ENCODE data around the gene PNMT. TPM values are rescaled to one million over a fixed set of nuclear protein-coding genes. Genes with fewer than 3 reads are reported as not detected.

The PNMT gene
- total and polyA plus RNA-seq, 3 experiments from 2014 or later = 0.39 TPM; not detected in 2

DNA sequence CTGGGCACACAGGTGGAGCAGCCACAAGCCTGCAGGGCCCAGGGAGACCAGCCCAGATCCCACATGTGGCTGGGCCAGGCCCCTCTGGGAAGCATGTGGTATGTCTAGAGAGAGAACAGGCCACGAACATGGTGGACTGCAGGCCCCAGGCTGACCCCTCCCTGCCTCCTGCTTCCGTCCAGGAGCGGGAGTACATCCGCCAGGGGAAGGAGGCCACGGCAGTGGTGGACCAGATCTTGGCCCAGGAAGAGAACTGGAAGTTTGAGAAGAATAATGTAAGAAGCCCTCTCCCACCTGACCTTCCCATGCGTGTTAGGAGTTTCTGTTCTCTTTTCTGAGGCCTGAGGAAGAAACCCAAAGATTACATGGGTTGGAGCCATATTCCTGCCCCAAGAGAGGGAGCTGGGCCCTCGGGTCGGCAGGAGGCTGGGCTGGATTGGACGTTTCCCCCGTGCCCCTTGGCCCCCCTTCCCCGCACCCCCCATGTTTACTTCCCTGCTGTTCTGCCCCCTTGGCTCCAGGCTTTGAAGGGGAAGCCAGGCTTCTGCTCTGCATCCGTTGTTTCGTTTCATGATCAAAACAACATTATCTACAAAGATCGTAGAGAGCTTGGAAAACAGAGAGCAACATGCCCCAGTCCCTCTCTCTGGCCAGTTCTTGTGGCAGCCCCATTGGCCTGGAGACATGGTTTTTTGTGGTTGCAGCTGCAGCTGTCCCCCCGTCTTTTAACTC is 8.8 kb upstream of the PNMT start:
- CTCF ChIA-PET = interaction anchor here (0.8 kb wide), 1 partner anchor 38 kb away, joined by 3 read pairs; no protein-coding TSS in a partner anchor
- H3K9me3 ChIP-seq (ENCODE audit: low read length) = no peaks in the 10 kb centered on the region
- H3K27ac Mint-ChIP-seq = peak overlapping the region in 1 of 8 donors; percentile 71
- H3K27me3 Mint-ChIP-seq = peaks cover 0 to 1% of the 10 kb centered on the region in 2 donors
- no peak overlapping the region for H3K27ac ChIP-seq (ENCODE audit: low read depth, low read length)
- H3K9me3 Mint-ChIP-seq = no peaks in the 10 kb centered on the region
- DNase-seq = peak in 1 of 5 donors; percentile 45
- H3K4me1 Mint-ChIP-seq = peaks cover 6 to 11% (median 7%) of the 10 kb centered on the region in 3 donors
- peaks cover 21% of the 10 kb centered on the region for H3K36me3 ChIP-seq (ENCODE audit: insufficient read depth, low read length)
- peaks cover 22% of the 10 kb centered on the region for H3K4me1 ChIP-seq (ENCODE audit: insufficient read depth, low read length)
- POLR2A ChIA-PET = no interaction called here
- H3K4me3 Mint-ChIP-seq = peak overlapping the region in 1 of 7 donors; percentile 19
- H3K27me3 ChIP-seq (ENCODE audit: insufficient read depth, low read length, poor library complexity, severe bottlenecking) = no peaks in the 10 kb centered on the region
- peaks cover 0 to 69% (median 9%) of the 10 kb centered on the region in 3 donors for H3K36me3 Mint-ChIP-seq
- no peak overlapping the region for H3K4me3 ChIP-seq (ENCODE audit: low read length)

DNA sequence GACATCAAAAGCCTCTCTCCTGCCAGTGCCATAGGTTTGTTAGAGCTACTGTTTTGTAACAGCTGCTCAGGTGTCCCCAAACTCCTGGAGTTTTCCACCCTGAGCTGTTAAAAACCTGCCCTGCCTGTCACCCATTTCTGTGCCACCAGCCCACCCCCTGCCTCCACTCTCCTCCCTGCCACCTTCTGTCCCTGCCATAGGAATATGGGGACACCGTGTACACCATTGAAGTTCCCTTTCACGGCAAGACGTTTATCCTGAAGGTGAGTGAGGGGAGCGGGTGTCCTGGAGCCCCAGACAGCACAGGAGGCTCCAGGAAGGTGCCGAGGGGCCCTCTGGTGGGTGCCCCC is 8.3 kb upstream of the PNMT start:
- no peak for DNase-seq
- H3K9me3 Mint-ChIP-seq = no peaks in the 10 kb centered on the region
- CTCF ChIA-PET = interaction anchor here (0.8 kb wide), 1 partner anchor 38 kb away, joined by 3 read pairs; no protein-coding TSS in a partner anchor
- Histone ChIP-seq H3K4me3 (ENCODE audit: low read length) (no peak overlapping the region), H3K36me3 (ENCODE audit: insufficient read depth, low read length) (peaks cover 21% of the 10 kb centered on the region), H3K27ac (ENCODE audit: low read depth, low read length) (no peak overlapping the region), H3K9me3 (ENCODE audit: low read length) (no peaks in the 10 kb centered on the region), H3K27me3 (ENCODE audit: insufficient read depth, low read length, poor library complexity, severe bottlenecking) (no peaks in the 10 kb centered on the region), H3K4me1 (ENCODE audit: insufficient read depth, low read length) (peaks cover 16% of the 10 kb centered on the region)
- POLR2A ChIA-PET = no interaction called here
- peaks cover 0 to 64% (median 4%) of the 10 kb centered on the region in 3 donors for H3K36me3 Mint-ChIP-seq
- H3K4me3 Mint-ChIP-seq = peak overlapping the region in 1 of 7 donors; percentile 19
- H3K27ac Mint-ChIP-seq = no peak overlapping the region
- peaks cover 5 to 7% (median 6%) of the 10 kb centered on the region in 3 donors for H3K4me1 Mint-ChIP-seq
- peaks cover 0 to 1% of the 10 kb centered on the region in 2 donors for H3K27me3 Mint-ChIP-seq

GRCh38 chr17:39660397-39661385 is 7.6 kb upstream of the PNMT start:
- no peaks in the 10 kb centered on the region for H3K9me3 ChIP-seq (ENCODE audit: low read length)
- peak overlapping the region in 3 of 8 donors; percentile 17 to 37 (median 29) for H3K27ac Mint-ChIP-seq
- peaks cover 0 to 57% (median 4%) of the 10 kb centered on the region in 3 donors for H3K36me3 Mint-ChIP-seq
- no peak overlapping the region for H3K4me3 Mint-ChIP-seq
- no peak for DNase-seq
- H3K4me1 ChIP-seq (ENCODE audit: insufficient read depth, low read length) = peaks cover 16% of the 10 kb centered on the region
- peaks cover 21% of the 10 kb centered on the region for H3K36me3 ChIP-seq (ENCODE audit: insufficient read depth, low read length)
- CTCF ChIA-PET = no interaction called here
- no peak overlapping the region for H3K27ac ChIP-seq (ENCODE audit: low read depth, low read length)
- no peak overlapping the region for H3K4me3 ChIP-seq (ENCODE audit: low read length)
- no peaks in the 10 kb centered on the region for H3K9me3 Mint-ChIP-seq
- peaks cover 1 to 2% of the 10 kb centered on the region in 2 donors for H3K27me3 Mint-ChIP-seq
- peaks cover under 1% of the 10 kb centered on the region in 3 donors for H3K4me1 Mint-ChIP-seq
- POLR2A ChIA-PET = no interaction called here
- no peaks in the 10 kb centered on the region for H3K27me3 ChIP-seq (ENCODE audit: insufficient read depth, low read length, poor library complexity, severe bottlenecking)

- Mint-ChIP-seq H3K9me3 (no peaks in the 10 kb centered on the region), H3K27ac (peak overlapping the region in 2 of 8 donors; percentile 17 to 37), H3K4me3 (no peak overlapping the region), H3K4me1 (peaks cover 0 to 1% (median 0%) of the 10 kb centered on the region in 3 donors), H3K36me3 (peaks cover 0 to 53% (median 4%) of the 10 kb centered on the region in 3 donors), H3K27me3 (peaks cover 2 to 9% of the 10 kb centered on the region in 2 donors)
- no peaks in the 10 kb centered on the region for H3K9me3 ChIP-seq (ENCODE audit: low read length)
- H3K27ac ChIP-seq (ENCODE audit: low read depth, low read length) = no peak overlapping the region
- H3K27me3 ChIP-seq (ENCODE audit: insufficient read depth, low read length, poor library complexity, severe bottlenecking) = no peaks in the 10 kb centered on the region
- ChIA-PET POLR2A (no interaction called here), CTCF (no interaction called here)
- no peak overlapping the region for H3K4me3 ChIP-seq (ENCODE audit: low read length)
- DNase-seq = no peak
- H3K36me3 ChIP-seq (ENCODE audit: insufficient read depth, low read length) = peaks cover 21% of the 10 kb centered on the region
- H3K4me1 ChIP-seq (ENCODE audit: insufficient read depth, low read length) = peaks cover 16% of the 10 kb centered on the region
Measured at GRCh38 chr17:39661744-39662541, 6.3 kb upstream of the PNMT start.

GRCh38 chr17:39662551-39663339 is 5.5 kb upstream of the PNMT start:
- Histone ChIP-seq H3K4me3 (ENCODE audit: low read length) (no peak overlapping the region), H3K27me3 (ENCODE audit: insufficient read depth, low read length, poor library complexity, severe bottlenecking) (no peaks in the 10 kb centered on the region), H3K4me1 (ENCODE audit: insufficient read depth, low read length) (peaks cover 16% of the 10 kb centered on the region), H3K9me3 (ENCODE audit: low read length) (no peaks in the 10 kb centered on the region), H3K27ac (ENCODE audit: low read depth, low read length) (no peak overlapping the region), H3K36me3 (ENCODE audit: insufficient read depth, low read length) (peaks cover 21% of the 10 kb centered on the region)
- Mint-ChIP-seq H3K36me3 (peaks cover 0 to 49% (median 4%) of the 10 kb centered on the region in 3 donors), H3K4me3 (no peak overlapping the region), H3K4me1 (peaks cover 0 to 6% (median 0%) of the 10 kb centered on the region in 3 donors), H3K27me3 (peaks cover 1 to 10% of the 10 kb centered on the region in 2 donors), H3K9me3 (no peaks in the 10 kb centered on the region), H3K27ac (peak overlapping the region in 1 of 8 donors; percentile 75)
- POLR2A ChIA-PET = no interaction called here
- DNase-seq = no peak
- CTCF ChIA-PET = interaction anchor here (9.1 kb wide), 1 partner anchor 41 kb away, joined by 54 read pairs; no protein-coding TSS in a partner anchor

DNA sequence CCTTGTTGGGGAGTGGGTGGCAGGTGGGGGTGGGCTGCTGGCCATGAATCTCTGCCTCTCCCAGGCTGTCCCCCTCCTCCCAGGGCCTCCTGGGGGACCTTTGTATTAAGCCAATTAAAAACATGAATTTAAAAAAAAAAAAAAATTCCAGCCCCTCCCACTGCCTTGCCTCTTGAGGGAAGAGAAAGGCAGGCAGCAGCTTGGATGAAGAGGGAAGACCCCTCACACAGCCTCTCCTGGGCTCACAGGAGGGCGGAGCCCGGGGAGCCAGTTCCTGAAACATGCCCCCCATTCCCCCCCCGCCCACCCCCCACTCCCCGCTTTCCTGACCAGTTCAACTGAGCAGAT is 4.9 kb upstream of the PNMT start:
- POLR2A ChIA-PET = no interaction called here
- Histone ChIP-seq H3K36me3 (ENCODE audit: insufficient read depth, low read length) (peaks cover 21% of the 10 kb centered on the region), H3K27me3 (ENCODE audit: insufficient read depth, low read length, poor library complexity, severe bottlenecking) (no peaks in the 10 kb centered on the region), H3K4me3 (ENCODE audit: low read length) (no peak overlapping the region), H3K9me3 (ENCODE audit: low read length) (no peaks in the 10 kb centered on the region), H3K27ac (ENCODE audit: low read depth, low read length) (no peak overlapping the region), H3K4me1 (ENCODE audit: insufficient read depth, low read length) (peaks cover 12% of the 10 kb centered on the region)
- Mint-ChIP-seq H3K36me3 (peaks cover 0 to 45% (median 4%) of the 10 kb centered on the region in 3 donors), H3K4me1 (peaks cover 0 to 11% (median under 1%) of the 10 kb centered on the region in 3 donors), H3K9me3 (no peaks in the 10 kb centered on the region), H3K27me3 (peaks cover 1 to 10% of the 10 kb centered on the region in 2 donors), H3K4me3 (no peak overlapping the region), H3K27ac (peak overlapping the region in 2 of 8 donors; percentile 26 to 75)
- DNase-seq = no peak
- CTCF ChIA-PET = interaction anchor here (1.6 to 9.1 kb wide), 2 partner anchors 9 to 41 kb away, joined by 9 to 54 read pairs; no protein-coding TSS in a partner anchor
